ENCODE data around the gene NRL.

DNA sequence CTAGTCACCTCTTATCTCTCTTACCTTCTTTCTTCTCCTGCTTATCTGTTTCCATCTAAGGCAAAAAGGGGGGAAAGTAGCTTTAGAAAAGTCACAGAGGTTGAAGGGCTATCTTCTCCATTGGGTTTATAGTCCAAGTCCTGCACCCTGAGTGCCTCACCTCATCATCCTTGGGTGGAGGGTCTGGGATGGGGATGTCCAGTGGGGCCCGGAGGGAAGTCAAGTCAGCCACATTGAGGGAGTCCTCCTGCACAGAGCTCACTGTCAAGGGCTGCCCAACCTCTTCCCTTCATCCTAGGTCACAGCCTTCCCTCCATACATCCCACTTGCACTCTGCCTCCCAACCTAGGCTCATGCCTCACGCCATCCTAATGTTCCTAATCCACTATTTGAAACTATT lies 30.5 kb upstream of the NRL start:
- TF ChIP-seq, protein P1, sequence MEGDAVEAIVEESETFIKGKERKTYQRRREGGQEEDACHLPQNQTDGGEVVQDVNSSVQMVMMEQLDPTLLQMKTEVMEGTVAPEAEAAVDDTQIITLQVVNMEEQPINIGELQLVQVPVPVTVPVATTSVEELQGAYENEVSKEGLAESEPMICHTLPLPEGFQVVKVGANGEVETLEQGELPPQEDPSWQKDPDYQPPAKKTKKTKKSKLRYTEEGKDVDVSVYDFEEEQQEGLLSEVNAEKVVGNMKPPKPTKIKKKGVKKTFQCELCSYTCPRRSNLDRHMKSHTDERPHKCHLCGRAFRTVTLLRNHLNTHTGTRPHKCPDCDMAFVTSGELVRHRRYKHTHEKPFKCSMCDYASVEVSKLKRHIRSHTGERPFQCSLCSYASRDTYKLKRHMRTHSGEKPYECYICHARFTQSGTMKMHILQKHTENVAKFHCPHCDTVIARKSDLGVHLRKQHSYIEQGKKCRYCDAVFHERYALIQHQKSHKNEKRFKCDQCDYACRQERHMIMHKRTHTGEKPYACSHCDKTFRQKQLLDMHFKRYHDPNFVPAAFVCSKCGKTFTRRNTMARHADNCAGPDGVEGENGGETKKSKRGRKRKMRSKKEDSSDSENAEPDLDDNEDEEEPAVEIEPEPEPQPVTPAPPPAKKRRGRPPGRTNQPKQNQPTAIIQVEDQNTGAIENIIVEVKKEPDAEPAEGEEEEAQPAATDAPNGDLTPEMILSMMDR (IDR thresholded peaks at IDR 0.05) = no peak
- no peak for TF ChIP-seq ZFX (IDR thresholded peaks at IDR 0.05; ENCODE audit: borderline replicate concordance)

Data from 22Rv1 (cell line).